HG02610 (cell line): ENCODE data around the gene REXO2.

Experiments
- ATAC-seq: cut with Tn5 transposase; IDR thresholded peaks from one replicate; pipeline ENCODE4 v1.9.1; 2021; ENCODE audit warnings: mild to moderate bottlenecking, moderate library complexity; ENCODE audit not compliant: unreplicated experiment

REXO2 gene

DNA sequence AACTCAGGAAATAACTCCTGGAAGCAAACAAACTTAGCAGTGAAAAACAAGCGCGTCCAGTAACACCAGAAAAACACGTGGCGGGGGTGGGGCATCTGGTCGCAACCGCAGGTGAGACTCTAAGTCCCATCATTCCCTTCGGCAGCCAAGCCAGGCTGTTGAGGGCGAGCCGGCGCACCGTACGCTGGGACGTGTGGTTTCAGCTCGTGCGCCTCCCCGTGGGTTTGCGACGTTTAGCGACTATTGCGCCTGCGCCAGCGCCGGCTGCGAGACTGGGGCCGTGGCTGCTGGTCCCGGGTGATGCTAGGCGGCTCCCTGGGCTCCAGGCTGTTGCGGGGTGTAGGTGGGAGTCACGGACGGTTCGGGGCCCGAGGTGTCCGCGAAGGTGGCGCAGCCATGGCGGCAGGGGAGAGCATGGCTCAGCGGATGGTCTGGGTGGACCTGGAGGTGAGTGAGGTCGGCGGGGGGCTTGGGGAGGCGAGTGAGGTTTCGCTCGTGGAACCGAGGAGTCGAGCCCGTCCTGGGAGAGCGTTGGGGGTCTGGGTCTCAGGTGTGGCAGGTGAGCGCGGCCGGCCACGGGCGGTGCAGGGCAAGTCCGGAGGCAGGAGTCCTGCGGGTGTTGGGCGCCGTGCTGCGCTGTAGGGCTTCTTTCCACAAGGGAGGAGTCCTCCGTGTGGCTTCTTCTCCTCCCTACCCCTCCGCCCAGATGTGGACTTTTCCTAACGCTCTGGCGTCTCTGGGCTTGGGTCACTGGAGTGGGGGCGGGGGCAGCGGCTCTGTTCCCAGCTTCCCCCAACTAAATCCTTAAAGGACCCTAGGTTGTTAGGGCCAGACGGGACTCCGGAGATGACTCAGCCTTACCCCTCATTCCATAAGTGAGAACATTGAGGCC lies at the start of gene REXO2:
Gene REXO2 (plus strand): TSS at position 239 of the 892 bp plus-strand sequence. CDS start 62 bp downstream, at position 301.
- ATAC-seq: peak; percentile 99

DNA sequence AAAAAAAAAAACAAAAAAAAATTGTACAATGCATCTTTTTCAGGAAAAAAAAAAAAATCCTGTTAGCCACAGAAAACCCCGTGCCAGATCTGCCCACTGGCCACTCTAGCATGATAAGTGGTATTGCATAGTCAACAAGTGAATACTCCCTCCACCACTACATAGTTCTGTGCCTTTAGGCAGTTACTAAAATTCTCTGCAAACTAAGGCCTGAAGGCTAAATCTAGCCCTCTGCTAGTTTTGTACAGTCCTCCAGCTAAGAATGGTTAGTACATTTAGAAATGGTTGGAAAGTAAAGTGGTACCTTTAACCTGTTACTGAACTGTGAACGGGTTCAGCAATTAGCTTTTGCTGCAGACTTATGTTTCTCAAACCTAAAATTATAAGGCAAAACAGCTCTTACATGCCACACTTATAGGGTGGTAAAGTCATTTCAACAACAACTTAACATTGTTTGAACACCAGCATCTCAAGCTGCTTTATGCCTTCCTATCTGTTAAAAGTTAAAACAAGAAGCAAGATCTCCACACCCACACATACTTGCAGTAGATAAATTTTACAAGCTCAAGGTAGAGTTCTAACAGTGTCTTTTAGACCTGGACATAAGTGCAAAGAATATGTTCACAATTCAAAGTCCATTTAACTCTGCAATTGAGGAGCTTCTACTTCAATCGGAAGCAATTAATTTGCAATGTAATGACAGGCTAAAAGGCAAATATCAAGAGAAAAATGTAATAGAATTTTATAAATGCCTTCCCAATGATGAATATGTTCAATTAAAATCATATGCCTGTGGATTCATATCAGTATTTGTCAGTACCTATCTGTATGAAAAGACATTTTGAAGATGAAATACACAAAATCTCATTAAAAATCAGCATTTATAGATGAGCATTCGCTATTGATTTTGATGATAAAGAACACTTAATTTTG lies 46.3 kb upstream of the REXO2 start:
- no peak for ATAC-seq

DNA sequence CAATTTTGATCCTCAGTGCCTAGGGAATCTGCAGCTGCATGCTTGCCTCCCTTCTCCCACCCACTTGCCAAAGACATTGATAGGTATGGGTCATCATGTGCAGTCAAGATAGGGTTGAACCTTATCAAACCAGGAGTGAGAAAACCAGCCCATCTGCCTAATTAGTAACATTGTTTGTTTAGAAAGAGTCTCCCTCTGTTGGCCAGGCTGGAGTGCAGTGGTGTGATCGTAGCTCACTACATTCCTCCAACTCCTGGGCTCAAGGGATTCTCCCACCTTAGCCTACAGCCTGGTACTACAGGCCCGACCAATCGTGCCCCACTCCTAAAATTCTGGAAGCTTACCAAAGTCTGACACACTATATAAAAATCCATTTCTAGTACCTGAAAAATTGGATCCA lies 43.5 kb upstream of the REXO2 start:
- ATAC-seq: no peak

DNA sequence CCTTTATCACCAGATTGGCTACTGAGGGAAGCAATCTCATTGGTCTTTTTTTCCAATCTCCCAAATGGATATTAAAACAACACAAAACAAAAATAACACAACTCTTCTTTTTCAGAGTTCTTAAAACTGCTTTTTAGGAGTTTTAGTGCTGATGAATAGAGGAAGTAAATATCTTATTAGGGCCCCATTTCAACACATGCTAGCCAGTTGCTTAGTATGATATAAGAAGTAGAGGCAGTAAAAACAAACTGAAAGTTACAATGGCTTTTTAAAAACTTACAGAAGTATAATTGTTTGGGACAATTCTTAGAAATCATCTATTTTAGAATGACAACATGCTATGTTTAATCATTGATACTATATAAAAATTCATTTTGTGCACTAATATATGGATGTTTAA lies 42.4 kb upstream of the REXO2 start:
- ATAC-seq: no peak

DNA sequence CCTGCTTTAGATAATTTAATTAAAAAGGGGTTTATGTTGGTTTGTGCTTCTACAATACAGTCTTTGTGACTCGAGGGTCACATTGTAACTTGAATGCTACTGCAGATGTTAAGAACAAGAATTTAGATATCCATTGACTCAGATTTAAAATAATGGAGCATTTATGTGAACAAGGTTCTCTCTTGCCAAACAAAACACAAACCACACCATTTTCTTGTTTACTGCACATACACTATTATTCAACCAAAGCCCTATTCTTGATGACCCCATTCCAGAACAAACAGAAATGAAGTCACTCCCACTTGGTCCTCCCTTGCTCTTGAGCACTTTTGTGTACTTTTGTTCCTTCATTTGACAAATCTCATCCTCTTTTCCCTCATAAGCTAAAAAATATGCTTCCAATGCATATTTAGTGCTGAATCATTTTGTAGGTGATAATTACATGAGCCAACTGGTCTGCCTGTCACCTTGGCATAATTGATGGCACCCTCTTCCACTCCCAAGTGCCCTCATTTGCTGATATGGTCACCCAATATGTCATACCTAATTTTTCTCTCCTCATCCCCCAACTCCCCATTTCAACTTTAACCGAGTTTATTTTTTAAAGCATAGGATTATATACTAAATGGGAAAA lies 41.8 kb upstream of the REXO2 start:
- no peak for ATAC-seq

DNA sequence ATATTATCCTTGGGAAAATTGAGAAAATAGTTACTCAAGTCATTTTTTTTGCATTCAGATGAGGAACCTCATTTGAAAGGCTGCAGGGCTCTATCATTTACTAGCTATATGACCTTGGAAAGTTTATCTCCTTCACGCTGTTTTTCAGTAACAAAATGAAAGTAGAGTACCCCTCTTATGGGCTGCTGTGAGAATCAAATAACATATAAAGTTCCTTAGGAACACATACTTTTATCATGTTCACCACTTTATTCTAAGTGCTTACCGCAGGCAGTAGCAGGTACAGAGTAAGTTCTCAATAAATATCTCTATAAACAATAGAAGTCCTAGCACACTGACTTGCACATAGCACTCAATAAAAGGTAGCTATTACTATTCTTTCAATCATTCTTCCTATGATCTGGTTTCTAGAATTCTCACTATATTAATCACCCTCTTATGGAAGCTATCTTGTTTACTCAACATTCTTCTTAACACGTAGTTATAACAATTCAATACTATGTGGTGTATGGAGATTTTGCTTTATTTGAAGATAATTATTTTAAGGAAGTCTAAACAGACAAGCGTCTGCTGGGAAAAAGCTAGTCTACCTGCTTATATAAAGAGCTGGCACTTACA lies 40.9 kb upstream of the REXO2 start:
- no peak for ATAC-seq

DNA sequence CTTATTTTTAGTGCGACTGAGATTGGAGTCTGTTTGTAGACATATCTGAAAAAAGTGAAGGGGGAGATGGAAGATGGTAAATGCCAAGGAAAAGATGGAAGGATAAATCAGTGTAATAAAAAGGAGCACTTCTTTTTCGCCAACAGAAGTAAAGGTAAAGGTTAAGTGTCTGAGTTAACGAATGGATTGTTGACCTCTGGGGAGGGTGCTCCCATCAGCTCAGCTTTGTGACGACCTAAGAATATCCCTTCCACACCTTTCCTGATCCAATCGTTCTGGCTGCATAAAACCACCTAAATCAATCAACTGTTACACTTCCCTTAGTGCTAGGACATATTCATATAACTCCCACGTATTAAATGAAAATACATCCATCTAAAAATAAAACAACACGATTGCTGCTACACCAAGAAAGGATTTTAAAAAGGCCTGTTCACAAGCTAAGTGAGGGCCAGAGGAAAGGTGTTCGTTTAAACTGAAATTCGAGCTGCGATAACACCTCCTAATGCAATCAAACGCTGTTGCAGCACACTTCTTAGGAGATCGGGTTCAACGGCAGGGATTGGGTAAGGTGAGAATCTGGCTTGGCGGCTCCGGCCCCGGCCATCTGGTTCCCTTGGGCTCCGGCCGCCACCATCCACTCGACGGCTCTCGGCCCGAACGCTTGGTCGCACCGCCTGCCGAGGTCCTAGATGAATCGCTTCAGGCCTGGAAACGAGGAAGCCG lies 39.6 kb upstream of the REXO2 start:
- peak; percentile 24 for ATAC-seq

DNA sequence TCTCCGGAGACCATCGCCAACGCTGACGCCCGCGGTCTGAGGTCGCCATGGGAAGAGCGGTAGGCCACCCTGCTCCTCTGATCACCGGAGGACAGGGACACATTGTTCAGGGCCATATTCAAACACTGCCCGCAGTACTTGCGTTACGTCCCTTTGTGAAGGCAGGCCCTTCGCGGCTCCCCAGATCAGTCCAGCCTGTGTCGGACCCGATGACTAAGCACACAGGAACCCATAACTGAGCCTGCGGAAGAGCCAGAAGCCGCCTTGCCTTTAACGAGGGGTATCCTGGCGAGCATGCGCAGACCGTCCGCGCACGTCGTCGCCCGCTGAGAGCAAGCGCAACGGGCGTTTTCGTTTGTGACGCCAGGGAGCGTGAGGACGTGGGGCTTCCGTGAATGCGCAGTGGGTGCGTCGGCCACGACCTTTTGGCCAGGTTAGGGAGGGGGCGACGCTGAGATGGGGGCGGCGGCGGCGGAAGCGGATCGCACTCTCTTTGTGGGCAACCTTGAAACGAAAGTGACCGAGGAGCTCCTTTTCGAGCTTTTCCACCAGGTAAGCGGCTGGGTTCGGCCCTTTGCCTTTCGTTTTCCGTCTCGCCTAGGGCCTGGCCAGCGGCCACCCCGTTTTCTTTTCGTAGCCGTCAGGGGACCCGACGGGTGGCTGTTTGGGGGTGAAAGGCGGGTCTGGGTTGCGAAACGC lies 38.9 kb upstream of the REXO2 start, which contains the start of the genes C11orf71 and RBM7:
Gene C11orf71 (minus strand): TSS at position 296 of the 699 bp plus-strand sequence. CDS start 180 bp downstream, at position 116.
Gene RBM7 (plus strand): TSS at position 451 of the 699 bp plus-strand sequence. CDS start 6 bp downstream, at position 457.
- ATAC-seq: peak; percentile 94

DNA sequence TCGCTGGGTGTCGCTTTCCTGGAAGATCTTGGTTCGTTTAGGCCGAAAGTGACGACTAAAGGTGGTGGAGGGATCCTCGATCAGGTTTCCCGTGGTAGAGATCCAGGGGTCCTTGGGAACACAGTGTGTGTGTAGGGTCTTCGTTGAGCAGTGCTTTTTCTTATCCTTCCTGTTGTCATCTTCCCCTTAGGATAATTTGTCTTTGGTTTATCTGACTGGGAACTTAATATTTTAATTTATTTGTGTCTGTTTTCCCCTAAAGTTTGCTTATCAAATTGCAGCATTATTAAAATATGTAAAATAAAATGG lies 38.4 kb upstream of the REXO2 start:
- ATAC-seq: no peak

DNA sequence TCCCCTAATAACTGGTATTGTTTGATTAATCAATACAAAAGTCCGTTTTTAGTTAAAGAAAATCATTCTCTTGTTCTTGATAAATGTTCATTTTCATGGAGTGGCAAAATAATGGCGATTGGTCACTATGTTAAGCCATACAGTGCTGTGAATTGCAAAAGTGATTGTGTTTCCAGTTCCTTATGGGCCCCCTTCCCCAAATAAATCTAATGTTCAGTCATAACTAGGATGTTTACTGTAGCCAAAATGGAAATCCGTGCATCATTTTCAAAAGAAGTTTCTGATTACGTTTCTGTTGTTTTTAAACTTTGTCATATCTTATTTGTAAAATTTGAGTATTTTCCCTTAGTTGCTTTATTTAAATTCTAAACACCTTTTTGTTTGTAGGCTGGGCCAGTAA lies 38.0 kb upstream of the REXO2 start:
- ATAC-seq: no peak

DNA sequence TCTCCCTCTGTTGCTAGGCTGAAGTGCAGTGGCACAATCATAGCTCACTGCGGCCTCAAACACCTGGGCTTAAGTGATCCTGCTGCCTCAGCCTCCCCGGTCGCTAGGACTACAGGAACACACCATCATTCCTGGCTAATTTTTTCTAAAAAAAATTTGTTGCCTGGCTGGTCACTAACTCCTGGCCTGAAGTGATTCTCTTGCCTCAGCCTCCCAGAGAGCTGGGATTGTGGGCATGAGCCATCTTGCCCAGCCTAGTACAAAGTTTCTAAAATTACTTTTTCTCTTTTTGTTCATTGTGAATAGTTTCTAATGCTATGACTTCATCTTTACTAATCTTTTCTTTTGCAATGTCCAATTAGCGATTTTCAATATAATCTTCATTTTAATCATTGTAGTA lies 26.3 kb upstream of the REXO2 start:
- no peak for ATAC-seq

DNA sequence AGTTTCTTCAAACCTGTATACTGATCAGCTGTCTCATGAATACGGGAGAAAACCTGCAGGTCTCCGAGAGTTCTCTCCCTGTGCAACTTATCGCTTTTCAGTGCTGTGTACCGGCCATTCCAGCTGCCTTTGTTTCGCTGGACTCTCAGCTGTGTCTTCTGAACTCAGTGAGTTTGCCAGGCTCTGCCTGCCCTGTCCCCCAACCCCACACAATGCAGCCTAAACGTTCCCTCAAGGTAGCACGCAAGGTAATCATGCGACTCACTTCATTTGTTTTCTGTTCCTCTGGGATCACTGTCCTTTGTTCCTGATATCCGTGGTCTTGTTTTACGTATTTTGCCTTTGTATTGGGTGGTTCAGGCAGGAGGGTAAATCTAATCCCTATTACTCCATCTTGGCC lies 25.3 kb upstream of the REXO2 start:
- ATAC-seq: no peak

DNA sequence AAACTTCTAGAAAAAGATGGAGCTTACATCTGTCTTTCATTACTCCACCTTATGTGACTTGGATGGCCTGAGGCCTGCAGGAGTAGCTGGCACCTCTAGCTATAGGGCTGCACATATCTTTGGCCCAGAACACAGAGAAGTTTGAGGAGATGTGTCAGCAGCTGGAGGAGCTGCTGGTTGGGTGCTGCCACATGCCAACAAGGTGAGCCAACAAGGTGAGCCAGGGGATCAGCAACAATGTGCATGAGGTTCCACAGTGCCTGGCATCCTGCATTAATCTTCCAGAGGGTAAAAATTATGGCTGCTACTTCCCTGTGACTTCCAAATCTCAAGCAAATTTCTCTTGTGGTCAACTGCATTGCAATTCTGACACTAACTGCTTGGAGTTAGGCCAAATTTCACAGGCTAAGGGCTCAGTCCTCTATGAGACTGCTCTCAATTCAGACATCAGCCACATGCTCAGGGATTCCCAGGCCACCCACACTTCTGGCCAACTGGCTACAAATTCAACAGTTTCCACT lies 22.8 kb upstream of the REXO2 start:
- no peak for ATAC-seq

DNA sequence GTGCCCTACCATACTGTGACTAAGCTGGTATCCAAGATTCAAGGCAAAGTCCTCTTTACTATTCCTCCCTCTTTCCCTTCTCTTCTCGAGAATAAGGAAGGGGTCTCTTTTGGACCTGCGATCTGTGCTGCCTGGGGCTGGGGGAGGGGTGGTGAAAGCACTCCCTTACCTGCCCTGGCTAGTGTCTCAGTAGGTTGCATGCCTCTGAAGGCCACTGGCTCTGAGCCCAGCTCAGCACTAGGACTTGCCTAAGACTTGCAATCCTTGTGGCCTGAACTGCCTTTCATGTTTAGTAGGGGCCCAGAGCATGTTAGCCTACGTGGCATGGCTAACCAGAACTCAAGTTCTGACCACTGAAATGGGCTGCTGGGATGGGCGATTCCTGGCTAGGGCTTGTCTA lies 13.0 kb upstream of the REXO2 start:
- no peak for ATAC-seq

DNA sequence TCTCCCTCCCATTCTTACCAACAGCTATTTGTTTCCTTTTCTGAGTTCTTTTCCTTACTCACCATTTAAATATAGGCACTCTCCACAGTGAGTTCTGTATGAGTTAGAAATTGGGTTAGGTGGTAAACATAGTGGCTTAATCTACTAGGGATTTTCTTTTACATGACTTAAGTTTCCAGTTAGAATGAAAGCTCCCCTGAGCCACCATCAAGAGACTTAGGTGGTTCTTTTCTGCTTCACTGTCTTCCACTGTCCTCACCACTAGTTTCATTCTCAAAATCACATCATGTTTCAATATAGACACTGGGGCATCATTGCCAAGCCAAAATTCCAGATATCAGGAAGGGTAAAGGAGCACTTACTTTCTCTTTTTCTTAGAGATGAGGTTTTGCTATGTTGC lies 9.0 kb upstream of the REXO2 start:
- no peak for ATAC-seq

DNA sequence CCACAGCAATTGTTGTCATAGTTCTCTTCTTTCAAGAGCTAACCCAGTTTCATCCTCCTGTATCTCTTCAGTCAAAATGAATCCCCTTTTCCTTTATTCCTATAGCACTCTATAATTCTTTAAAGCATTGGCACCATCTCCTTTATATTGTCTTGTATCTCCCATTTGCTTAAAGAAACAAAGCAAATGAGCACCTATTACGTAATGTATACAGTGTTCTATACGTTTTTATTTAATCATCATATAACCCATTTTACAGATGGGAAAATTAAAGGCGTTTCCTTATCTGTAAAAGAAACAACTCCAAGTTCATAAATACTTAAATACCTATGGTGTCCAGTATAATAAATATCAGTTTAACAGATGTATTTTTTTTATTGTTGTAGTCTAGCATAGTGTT lies 6.4 kb upstream of the REXO2 start:
- ATAC-seq: no peak

DNA sequence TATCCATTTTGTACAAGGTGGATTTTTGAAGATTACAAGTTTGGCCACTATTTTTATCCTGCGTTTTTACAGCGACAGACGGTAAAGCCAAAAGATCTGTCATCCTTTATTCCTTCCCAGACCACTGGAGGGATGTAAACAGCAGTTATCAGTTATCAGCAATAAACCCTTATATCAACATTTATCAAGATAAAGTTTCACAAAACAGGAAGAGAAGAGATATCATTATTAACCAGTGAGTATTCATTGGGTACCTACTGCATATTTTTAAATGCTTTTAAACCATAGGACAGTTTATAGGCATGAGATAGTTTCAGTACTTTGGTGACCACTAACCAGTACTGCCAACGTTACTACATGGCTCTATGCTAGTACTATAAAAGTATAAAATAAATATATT lies 5.9 kb upstream of the REXO2 start:
- no peak for ATAC-seq

DNA sequence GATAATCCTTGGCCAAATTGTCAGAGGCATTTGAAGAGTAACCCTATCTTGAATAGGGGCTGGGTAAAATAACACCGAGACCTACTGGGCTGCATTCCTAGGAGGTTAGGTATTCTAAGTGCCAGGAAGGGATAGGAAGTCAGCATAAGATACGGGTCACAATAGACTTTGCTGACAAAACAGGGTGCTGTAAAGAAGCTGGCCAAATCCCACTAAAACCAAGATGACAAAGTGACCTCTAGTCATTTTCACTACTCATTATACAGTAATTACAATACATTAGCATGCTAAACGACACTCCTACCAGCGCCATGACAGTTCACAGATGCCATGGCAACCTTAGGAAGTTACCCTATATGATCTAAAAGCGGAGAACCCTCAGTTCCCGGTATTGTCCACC lies 964 bp upstream of the REXO2 start:
- ATAC-seq: no peak

DNA sequence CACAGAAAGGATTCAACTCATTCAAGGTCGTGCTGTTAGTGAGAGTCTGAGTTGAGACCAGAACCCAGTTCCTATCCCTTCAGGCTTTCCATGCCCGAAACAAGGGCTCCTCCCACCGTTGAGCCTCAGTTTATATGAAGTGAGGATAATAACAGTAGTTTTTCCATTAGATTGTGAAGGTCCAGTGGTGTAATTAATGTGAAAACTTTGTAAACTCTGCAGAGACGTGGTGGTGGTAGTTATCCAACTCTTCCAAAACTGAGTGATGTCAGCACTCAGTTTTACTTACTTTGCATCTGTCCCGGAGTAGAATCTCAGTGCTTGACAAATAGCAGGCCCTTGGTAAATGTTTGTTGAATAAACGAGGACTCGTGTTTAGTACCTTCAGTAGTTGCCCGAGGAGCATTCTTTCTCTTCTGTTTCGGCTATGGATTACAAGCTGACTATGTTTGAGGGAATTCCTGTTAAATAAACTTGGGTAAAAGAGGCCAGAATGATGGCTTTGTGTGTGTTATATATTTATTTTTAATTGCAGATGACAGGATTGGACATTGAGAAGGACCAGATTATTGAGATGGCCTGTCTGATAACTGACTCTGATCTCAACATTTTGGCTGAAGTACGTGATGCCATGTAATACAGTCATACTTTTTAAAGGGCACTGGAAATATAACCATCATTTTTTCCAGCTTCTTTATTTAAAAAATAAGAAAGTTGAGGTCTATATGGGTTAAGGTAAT lies 1.0 kb downstream of the REXO2 start:
- no peak for ATAC-seq
